Measurements from ENCODE around the gene PPARG. TPM values are rescaled to one million over a fixed set of nuclear protein-coding genes. Genes with fewer than 3 reads are reported as not detected.

Gene PPARG
- total and polyA plus RNA-seq, 2 experiments from 2014 or later = 0.15 to 0.42 TPM

DNA sequence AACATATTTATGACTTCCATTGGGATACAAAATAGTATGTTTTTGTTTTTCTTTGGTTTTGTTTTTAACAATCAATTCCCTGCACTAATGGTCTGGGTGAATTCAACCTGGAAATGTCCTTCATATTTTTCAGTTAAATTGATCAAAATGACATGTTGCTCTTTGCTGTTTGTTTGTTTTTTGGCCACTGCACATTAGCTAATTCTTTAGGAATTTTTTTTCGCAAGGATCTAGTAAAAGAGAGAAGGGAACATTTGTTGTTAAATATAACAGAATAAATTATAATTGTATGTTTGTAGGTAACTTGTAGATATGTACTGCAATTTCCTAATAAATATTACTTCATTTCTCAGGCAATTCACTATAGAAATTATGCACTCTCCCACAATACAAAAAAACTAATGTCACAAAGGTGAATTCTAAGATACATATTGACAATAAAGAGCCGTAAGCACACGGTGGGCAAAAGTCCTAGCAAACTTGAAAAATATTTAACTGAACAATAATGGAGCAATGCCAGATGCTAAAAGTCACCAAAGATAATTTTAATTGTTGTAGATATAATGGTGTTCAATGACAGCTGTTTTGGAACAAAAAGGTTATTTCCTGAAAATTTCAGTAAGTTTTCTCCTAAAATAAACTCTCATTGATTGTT lies 21.4 kb upstream of the PPARG start:
- no peaks in the 10 kb centered on the region for H3K4me1 ChIP-seq (ENCODE audit: insufficient read depth)
- no peaks in the 10 kb centered on the region for H4K20me1 ChIP-seq (replicated peaks; ENCODE audit: insufficient read depth)
- H3K4me3 ChIP-seq = no peak overlapping the region
- TF ChIP-seq NANOG (IDR thresholded peaks at IDR 0.05; ENCODE audit: borderline replicate concordance) (no peak), POLR2AphosphoS5 (IDR thresholded peaks at IDR 0.05; ENCODE audit: low read depth) (no peak), JUNB (IDR thresholded peaks at IDR 0.05; ENCODE audit: unreplicated experiment) (no peak), ZNF331 (CRISPR knock-in tag; IDR thresholded peaks at IDR 0.05; ENCODE audit: low read depth) (no peak), ZNF114 (CRISPR knock-in tag; IDR thresholded peaks at IDR 0.05) (no peak), CREB1 (CRISPR knock-in tag; IDR thresholded peaks at IDR 0.05; ENCODE audit: low read depth) (no peak), EZH2 (IDR thresholded peaks at IDR 0.05; ENCODE audit: low read depth, unreplicated experiment) (no peak), EZH2phosphoT487 (IDR thresholded peaks at IDR 0.05; ENCODE audit: unreplicated experiment) (no peak), STAT1 (IDR thresholded peaks at IDR 0.05; ENCODE audit: unreplicated experiment) (no peak)
- TF ChIP-seq, protein P1, sequence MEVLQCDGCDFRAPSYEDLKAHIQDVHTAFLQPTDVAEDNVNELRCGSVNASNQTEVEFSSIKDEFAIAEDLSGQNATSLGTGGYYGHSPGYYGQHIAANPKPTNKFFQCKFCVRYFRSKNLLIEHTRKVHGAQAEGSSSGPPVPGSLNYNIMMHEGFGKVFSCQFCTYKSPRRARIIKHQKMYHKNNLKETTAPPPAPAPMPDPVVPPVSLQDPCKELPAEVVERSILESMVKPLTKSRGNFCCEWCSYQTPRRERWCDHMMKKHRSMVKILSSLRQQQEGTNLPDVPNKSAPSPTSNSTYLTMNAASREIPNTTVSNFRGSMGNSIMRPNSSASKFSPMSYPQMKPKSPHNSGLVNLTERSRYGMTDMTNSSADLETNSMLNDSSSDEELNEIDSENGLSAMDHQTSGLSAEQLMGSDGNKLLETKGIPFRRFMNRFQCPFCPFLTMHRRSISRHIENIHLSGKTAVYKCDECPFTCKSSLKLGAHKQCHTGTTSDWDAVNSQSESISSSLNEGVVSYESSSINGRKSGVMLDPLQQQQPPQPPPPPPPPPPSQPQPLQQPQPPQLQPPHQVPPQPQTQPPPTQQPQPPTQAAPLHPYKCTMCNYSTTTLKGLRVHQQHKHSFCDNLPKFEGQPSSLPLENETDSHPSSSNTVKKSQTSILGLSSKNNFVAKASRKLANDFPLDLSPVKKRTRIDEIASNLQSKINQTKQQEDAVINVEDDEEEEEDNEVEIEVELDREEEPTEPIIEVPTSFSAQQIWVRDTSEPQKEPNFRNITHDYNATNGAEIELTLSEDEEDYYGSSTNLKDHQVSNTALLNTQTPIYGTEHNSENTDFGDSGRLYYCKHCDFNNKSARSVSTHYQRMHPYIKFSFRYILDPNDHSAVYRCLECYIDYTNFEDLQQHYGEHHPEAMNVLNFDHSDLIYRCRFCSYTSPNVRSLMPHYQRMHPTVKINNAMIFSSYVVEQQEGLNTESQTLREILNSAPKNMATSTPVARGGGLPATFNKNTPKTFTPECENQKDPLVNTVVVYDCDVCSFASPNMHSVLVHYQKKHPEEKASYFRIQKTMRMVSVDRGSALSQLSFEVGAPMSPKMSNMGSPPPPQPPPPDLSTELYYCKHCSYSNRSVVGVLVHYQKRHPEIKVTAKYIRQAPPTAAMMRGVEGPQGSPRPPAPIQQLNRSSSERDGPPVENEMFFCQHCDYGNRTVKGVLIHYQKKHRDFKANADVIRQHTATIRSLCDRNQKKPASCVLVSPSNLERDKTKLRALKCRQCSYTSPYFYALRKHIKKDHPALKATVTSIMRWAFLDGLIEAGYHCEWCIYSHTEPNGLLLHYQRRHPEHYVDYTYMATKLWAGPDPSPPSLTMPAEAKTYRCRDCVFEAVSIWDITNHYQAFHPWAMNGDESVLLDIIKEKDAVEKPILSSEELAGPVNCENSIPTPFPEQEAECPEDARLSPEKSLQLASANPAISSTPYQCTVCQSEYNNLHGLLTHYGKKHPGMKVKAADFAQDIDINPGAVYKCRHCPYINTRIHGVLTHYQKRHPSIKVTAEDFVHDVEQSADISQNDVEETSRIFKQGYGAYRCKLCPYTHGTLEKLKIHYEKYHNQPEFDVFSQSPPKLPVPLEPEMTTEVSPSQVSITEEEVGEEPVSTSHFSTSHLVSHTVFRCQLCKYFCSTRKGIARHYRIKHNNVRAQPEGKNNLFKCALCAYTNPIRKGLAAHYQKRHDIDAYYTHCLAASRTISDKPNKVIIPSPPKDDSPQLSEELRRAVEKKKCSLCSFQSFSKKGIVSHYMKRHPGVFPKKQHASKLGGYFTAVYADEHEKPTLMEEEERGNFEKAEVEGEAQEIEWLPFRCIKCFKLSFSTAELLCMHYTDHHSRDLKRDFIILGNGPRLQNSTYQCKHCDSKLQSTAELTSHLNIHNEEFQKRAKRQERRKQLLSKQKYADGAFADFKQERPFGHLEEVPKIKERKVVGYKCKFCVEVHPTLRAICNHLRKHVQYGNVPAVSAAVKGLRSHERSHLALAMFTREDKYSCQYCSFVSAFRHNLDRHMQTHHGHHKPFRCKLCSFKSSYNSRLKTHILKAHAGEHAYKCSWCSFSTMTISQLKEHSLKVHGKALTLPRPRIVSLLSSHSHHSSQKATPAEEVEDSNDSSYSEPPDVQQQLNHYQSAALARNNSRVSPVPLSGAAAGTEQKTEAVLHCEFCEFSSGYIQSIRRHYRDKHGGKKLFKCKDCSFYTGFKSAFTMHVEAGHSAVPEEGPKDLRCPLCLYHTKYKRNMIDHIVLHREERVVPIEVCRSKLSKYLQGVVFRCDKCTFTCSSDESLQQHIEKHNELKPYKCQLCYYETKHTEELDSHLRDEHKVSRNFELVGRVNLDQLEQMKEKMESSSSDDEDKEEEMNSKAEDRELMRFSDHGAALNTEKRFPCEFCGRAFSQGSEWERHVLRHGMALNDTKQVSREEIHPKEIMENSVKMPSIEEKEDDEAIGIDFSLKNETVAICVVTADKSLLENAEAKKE (CRISPR knock-in tag; IDR thresholded peaks at IDR 0.05) = no peak
- TF ChIP-seq, protein P2, sequence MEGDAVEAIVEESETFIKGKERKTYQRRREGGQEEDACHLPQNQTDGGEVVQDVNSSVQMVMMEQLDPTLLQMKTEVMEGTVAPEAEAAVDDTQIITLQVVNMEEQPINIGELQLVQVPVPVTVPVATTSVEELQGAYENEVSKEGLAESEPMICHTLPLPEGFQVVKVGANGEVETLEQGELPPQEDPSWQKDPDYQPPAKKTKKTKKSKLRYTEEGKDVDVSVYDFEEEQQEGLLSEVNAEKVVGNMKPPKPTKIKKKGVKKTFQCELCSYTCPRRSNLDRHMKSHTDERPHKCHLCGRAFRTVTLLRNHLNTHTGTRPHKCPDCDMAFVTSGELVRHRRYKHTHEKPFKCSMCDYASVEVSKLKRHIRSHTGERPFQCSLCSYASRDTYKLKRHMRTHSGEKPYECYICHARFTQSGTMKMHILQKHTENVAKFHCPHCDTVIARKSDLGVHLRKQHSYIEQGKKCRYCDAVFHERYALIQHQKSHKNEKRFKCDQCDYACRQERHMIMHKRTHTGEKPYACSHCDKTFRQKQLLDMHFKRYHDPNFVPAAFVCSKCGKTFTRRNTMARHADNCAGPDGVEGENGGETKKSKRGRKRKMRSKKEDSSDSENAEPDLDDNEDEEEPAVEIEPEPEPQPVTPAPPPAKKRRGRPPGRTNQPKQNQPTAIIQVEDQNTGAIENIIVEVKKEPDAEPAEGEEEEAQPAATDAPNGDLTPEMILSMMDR (conservative IDR thresholded peaks at IDR 0.05; ENCODE audit: low read depth in 2 of 2) = no peak
- TF ChIP-seq, protein P3, sequence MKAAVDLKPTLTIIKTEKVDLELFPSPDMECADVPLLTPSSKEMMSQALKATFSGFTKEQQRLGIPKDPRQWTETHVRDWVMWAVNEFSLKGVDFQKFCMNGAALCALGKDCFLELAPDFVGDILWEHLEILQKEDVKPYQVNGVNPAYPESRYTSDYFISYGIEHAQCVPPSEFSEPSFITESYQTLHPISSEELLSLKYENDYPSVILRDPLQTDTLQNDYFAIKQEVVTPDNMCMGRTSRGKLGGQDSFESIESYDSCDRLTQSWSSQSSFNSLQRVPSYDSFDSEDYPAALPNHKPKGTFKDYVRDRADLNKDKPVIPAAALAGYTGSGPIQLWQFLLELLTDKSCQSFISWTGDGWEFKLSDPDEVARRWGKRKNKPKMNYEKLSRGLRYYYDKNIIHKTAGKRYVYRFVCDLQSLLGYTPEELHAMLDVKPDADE (IDR thresholded peaks at IDR 0.05) = no peak
- TF ChIP-seq, protein P4, sequence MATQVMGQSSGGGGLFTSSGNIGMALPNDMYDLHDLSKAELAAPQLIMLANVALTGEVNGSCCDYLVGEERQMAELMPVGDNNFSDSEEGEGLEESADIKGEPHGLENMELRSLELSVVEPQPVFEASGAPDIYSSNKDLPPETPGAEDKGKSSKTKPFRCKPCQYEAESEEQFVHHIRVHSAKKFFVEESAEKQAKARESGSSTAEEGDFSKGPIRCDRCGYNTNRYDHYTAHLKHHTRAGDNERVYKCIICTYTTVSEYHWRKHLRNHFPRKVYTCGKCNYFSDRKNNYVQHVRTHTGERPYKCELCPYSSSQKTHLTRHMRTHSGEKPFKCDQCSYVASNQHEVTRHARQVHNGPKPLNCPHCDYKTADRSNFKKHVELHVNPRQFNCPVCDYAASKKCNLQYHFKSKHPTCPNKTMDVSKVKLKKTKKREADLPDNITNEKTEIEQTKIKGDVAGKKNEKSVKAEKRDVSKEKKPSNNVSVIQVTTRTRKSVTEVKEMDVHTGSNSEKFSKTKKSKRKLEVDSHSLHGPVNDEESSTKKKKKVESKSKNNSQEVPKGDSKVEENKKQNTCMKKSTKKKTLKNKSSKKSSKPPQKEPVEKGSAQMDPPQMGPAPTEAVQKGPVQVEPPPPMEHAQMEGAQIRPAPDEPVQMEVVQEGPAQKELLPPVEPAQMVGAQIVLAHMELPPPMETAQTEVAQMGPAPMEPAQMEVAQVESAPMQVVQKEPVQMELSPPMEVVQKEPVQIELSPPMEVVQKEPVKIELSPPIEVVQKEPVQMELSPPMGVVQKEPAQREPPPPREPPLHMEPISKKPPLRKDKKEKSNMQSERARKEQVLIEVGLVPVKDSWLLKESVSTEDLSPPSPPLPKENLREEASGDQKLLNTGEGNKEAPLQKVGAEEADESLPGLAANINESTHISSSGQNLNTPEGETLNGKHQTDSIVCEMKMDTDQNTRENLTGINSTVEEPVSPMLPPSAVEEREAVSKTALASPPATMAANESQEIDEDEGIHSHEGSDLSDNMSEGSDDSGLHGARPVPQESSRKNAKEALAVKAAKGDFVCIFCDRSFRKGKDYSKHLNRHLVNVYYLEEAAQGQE (IDR thresholded peaks at IDR 0.05; ENCODE audit: unreplicated experiment) = no peak
- no peak overlapping the region for H2AFZ ChIP-seq
- no peak for ATAC-seq
- no peak for DNase-seq (ENCODE audit: low spot score)
- H3K27ac ChIP-seq (ENCODE audit: low read depth) = no peak overlapping the region
- peaks cover 4% of the 10 kb centered on the region; the same call in 1 of the 2 replicates for H3K9me2 ChIP-seq (ENCODE audit: insufficient read depth)
- no peaks in the 10 kb centered on the region for H3F3A ChIP-seq (replicated peaks; ENCODE audit: low read depth)
- Mint-ChIP-seq H3K27ac (no peak overlapping the region), H3K36me3 (ENCODE audit: low read depth) (no peaks in the 10 kb centered on the region), H3K9me3 (no peaks in the 10 kb centered on the region), H3K4me3 (no peak overlapping the region), H3K4me1 (no peaks in the 10 kb centered on the region), H3K27me3 (ENCODE audit: insufficient read depth, low read depth, poor library complexity) (no peaks in the 10 kb centered on the region)
- no peaks in the 10 kb centered on the region for H3K27me3 ChIP-seq (ENCODE audit: insufficient read depth)
- H3K4me2 ChIP-seq = no peak overlapping the region
- no peaks in the 10 kb centered on the region for H3K36me3 ChIP-seq (ENCODE audit: insufficient read depth)
- H3K79me2 ChIP-seq (replicated peaks; ENCODE audit: insufficient read depth) = no peaks in the 10 kb centered on the region
